ENCODE data around the gene UHMK1. TPM values are rescaled to one million over a fixed set of nuclear protein-coding genes. Genes with fewer than 3 reads are reported as not detected.
"Not testable (repeated sequence)": the region's sequence is repeated elsewhere in the genome, so short reads cannot be mapped to it uniquely, and the experiment has no call there.

The UHMK1 gene
- total RNA-seq, 1 experiment from 2014 or later, result 62.2 TPM

- Histone ChIP-seq H3K4me3 (ENCODE audit: low read depth, low read length, poor library complexity, severe bottlenecking) (no peak overlapping the region), H3K36me3 (ENCODE audit: insufficient read depth, low read length, poor library complexity, severe bottlenecking) (peaks cover 49% of the 10 kb centered on the region), H3K27me3 (replicated peaks; ENCODE audit: insufficient read depth, low read depth, low read length, poor library complexity) (no peaks in the 10 kb centered on the region), H3K4me1 (ENCODE audit: insufficient read depth, low read length, poor library complexity, severe bottlenecking) (peaks cover 31% of the 10 kb centered on the region), H3K9me3 (ENCODE audit: low read depth, low read length, poor library complexity, severe bottlenecking) (no peaks in the 10 kb centered on the region), H3K27ac (ENCODE audit: low read depth, low read length, poor library complexity, severe bottlenecking) (peak overlapping the region; percentile 12)
- ChIA-PET POLR2A (ENCODE audit: low non-redundant PET) (no interaction called here), CTCF (no interaction called here)
- intact Hi-C loops (cut with micrococcal nuclease; ENCODE audit: unreplicated experiment), result no loop called here
- TF ChIP-seq EZH2 (IDR thresholded peaks at IDR 0.05; ENCODE audit: borderline replicate concordance, low read depth, low read length, poor library complexity, severe bottlenecking) (no peak), CTCF (conservative IDR thresholded peaks at IDR 0.05; ENCODE audit: low read depth, low read length) (no peak)
- DNase-seq (ENCODE audit: low spot score), result no peak
- no TSS peak for BruUV-seq (replicated peaks)
Observed at GRCh38 chr1:162566870-162567269, 69.3 kb downstream of the UHMK1 start.

DNA sequence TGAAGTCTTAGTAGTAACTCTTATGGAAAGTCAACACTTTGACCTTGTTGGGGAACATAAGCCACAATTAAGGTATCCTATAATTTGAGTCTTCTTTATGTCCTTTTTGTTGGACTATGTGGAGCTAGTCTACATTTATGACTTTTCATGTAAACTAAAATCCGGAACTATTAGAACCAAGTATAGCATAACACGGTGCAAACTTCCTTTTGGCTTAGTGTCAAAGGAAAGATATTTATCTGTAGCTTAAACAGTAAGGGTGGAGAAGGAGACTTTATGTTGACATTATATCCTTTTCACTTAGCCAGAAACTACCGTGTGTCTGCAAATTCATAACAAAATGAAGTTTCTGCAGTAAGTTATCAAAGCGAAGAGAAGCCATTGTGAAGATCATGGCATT is 71.2 kb downstream of the UHMK1 start:
- Histone ChIP-seq H3K36me3 (ENCODE audit: insufficient read depth, low read length, poor library complexity, severe bottlenecking) (peaks cover 56% of the 10 kb centered on the region), H3K4me1 (ENCODE audit: insufficient read depth, low read length, poor library complexity, severe bottlenecking) (peaks cover 31% of the 10 kb centered on the region), H3K4me3 (ENCODE audit: low read depth, low read length, poor library complexity, severe bottlenecking) (no peak overlapping the region), H3K27ac (ENCODE audit: low read depth, low read length, poor library complexity, severe bottlenecking) (no peak overlapping the region), H3K27me3 (replicated peaks; ENCODE audit: insufficient read depth, low read depth, low read length, poor library complexity) (no peaks in the 10 kb centered on the region), H3K9me3 (ENCODE audit: low read depth, low read length, poor library complexity, severe bottlenecking) (no peaks in the 10 kb centered on the region)
- POLR2A ChIA-PET (ENCODE audit: low non-redundant PET), result no interaction called here
- TF ChIP-seq EZH2 (IDR thresholded peaks at IDR 0.05; ENCODE audit: borderline replicate concordance, low read depth, low read length, poor library complexity, severe bottlenecking) (no peak), CTCF (conservative IDR thresholded peaks at IDR 0.05; ENCODE audit: low read depth, low read length) (no peak)
- no TSS peak for BruUV-seq (replicated peaks)
- DNase-seq (ENCODE audit: low spot score), result no peak
- CTCF ChIA-PET, result no interaction called here
- intact Hi-C loops (cut with micrococcal nuclease; ENCODE audit: unreplicated experiment), result no loop called here

DNA sequence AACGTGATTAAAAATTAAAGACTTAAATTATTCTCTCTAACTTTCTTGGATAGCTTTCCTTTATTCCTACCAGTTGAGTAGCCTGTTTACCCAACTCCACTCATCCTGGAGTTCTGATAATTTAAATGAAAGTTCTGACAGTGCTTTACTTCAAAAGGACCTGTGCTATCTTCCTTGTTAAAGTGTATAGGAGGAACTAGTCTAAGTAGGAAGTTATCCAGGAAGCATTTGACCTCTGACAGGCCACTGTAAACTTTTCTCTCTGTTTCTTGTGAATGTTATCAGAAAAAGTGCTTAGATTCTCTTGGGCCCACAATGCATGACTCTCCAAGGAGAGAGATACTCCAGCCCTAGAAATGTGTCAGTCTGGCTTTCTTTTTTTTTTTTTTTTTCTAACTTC is 73.1 kb downstream of the UHMK1 start:
- Histone ChIP-seq H3K4me1 (ENCODE audit: insufficient read depth, low read length, poor library complexity, severe bottlenecking) (peaks cover 15% of the 10 kb centered on the region), H3K27ac (ENCODE audit: low read depth, low read length, poor library complexity, severe bottlenecking) (no peak overlapping the region), H3K9me3 (ENCODE audit: low read depth, low read length, poor library complexity, severe bottlenecking) (no peaks in the 10 kb centered on the region), H3K36me3 (ENCODE audit: insufficient read depth, low read length, poor library complexity, severe bottlenecking) (peaks cover 52% of the 10 kb centered on the region), H3K27me3 (replicated peaks; ENCODE audit: insufficient read depth, low read depth, low read length, poor library complexity) (no peaks in the 10 kb centered on the region), H3K4me3 (ENCODE audit: low read depth, low read length, poor library complexity, severe bottlenecking) (no peak overlapping the region)
- intact Hi-C loops (cut with micrococcal nuclease; ENCODE audit: unreplicated experiment), result no loop called here
- ChIA-PET CTCF (no interaction called here), POLR2A (ENCODE audit: low non-redundant PET) (no interaction called here)
- no peak for DNase-seq (ENCODE audit: low spot score)
- TF ChIP-seq EZH2 (IDR thresholded peaks at IDR 0.05; ENCODE audit: borderline replicate concordance, low read depth, low read length, poor library complexity, severe bottlenecking), result no peak
- TF ChIP-seq CTCF (conservative IDR thresholded peaks at IDR 0.05; ENCODE audit: low read depth, low read length), result no peak
- BruUV-seq (replicated peaks), result no TSS peak

DNA sequence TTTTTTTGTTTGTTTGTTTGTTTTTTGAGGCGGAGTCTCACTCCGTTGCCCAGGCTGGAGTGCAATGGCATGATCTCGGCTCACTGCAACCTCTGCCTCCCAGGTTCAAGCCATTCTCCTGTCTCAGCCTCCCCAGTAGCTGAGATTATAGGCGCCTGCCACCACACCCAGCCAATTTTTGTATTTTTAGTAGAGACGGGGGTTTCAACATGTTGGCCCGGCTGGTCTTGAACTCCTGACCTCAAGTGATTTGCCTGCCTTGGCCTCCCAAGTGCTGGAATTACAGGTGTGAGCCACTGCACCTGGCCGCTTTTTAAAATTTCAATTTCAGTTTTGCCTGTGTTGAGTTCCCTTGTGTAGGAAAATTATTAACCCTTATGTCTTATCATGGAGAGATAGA is 73.5 kb downstream of the UHMK1 start:
- CTCF ChIA-PET; intact Hi-C loops (cut with micrococcal nuclease; ENCODE audit: unreplicated experiment); H3K4me3 ChIP-seq (ENCODE audit: low read depth, low read length, poor library complexity, severe bottlenecking); DNase-seq (ENCODE audit: low spot score); H3K27ac ChIP-seq (ENCODE audit: low read depth, low read length, poor library complexity, severe bottlenecking); H3K9me3 ChIP-seq (ENCODE audit: low read depth, low read length, poor library complexity, severe bottlenecking); BruUV-seq (replicated peaks); POLR2A ChIA-PET (ENCODE audit: low non-redundant PET); H3K27me3 ChIP-seq (replicated peaks; ENCODE audit: insufficient read depth, low read depth, low read length, poor library complexity): not testable (repeated sequence)
- peaks cover 48% of the 10 kb centered on the region for H3K36me3 ChIP-seq (ENCODE audit: insufficient read depth, low read length, poor library complexity, severe bottlenecking)
- H3K4me1 ChIP-seq (ENCODE audit: insufficient read depth, low read length, poor library complexity, severe bottlenecking), result peaks cover 11% of the 10 kb centered on the region

Data from A673 (cell line).